HEK293 (cell line): ENCODE results near the gene STX3.

ENCODE experiments used
- CTCF ChIA-PET: fragments of 350-600 bp; formaldehyde crosslinking; extraction: SDS; loops from one replicate; lab custom pipeline; 2021; ENCODE audit warnings: antibody characterized with exemption; lab: Yijun Ruan, JAX
- POLR2A ChIA-PET: fragments of 300-600 bp; formaldehyde crosslinking; extraction: SDS; loops from one replicate; lab custom pipeline; 2020; ENCODE audit warnings: antibody characterized with exemption, inconsistent platforms; lab: Yijun Ruan, JAX
- H3K27ac ChIP-seq: fragments of 200-500 bp; sonication (Bioruptor generic); 2 replicates; pipeline ENCODE4 v1.5.1; 2014; ENCODE audit warnings: low read depth, low read length, control low read depth, inconsistent platforms; ENCODE audit errors: extremely low read depth
- H3K36me3 ChIP-seq, 2 experiments: fragments of 200-500 bp in 1 of 2; sonication (Bioruptor generic) in 1 of 2; 1 replicate in 1 of 2; 2 replicates in 1 of 2; pipeline ENCODE4 v1.5.1; 2014 to 2017; ENCODE audit warnings: inconsistent platforms in 2 of 2, low read length in 2 of 2; ENCODE audit not compliant: control insufficient read depth in 2 of 2, insufficient read depth in 1 of 2
- H3K4me1 ChIP-seq: fragments of 200-500 bp; sonication (Bioruptor generic); 2 replicates; pipeline ENCODE4 v1.5.1; 2014; ENCODE audit warnings: mild to moderate bottlenecking, low read length, inconsistent platforms; ENCODE audit not compliant: control insufficient read depth, insufficient read depth
- H3K4me3 ChIP-seq: 2 replicates; pipeline ENCODE4 v1.5.1; 2011; ENCODE audit warnings: low read depth, mild to moderate bottlenecking, control low read depth, low read length, moderate library complexity
- H3K9me3 ChIP-seq: fragments of 200-500 bp; sonication (Bioruptor generic); 2 replicates; pipeline ENCODE4 v1.5.1; 2014; ENCODE audit warnings: low read depth, low read length, inconsistent platforms; ENCODE audit not compliant: control insufficient read depth, insufficient read depth
- KLF9 ChIP-seq: fragments of 450-650 bp; formaldehyde crosslinking; IDR thresholded peaks from 2 replicates; pipeline ENCODE4 v1.5.1; 2016; ENCODE audit warnings: missing biosample characterization, missing genetic modification characterization, low read depth
- REST ChIP-seq: fragments of 450-650 bp; formaldehyde crosslinking; IDR thresholded peaks from 2 replicates; pipeline ENCODE4 v1.5.1; 2016; ENCODE audit warnings: missing biosample characterization, missing genetic modification characterization
- TSHZ1 ChIP-seq: fragments of 450-650 bp; formaldehyde crosslinking; IDR thresholded peaks from 2 replicates; pipeline ENCODE4 v1.5.1; 2016; ENCODE audit warnings: missing biosample characterization, missing genetic modification characterization, borderline replicate concordance
- ZBTB48 ChIP-seq: fragments of 450-650 bp; formaldehyde crosslinking; IDR thresholded peaks from 2 replicates; pipeline ENCODE4 v1.5.1; 2016; ENCODE audit warnings: missing biosample characterization, missing genetic modification characterization
- ZBTB7A ChIP-seq: fragments of 450-650 bp; formaldehyde crosslinking; IDR thresholded peaks from 2 replicates; pipeline ENCODE4 v1.5.1; 2016; ENCODE audit warnings: low read depth, missing biosample characterization, missing genetic modification characterization
- ZNF133 ChIP-seq: fragments of 450-650 bp; formaldehyde crosslinking; IDR thresholded peaks from 2 replicates; pipeline ENCODE4 v1.5.1; 2016; ENCODE audit warnings: missing biosample characterization, missing genetic modification characterization
- ZNF16 ChIP-seq: fragments of 450-650 bp; formaldehyde crosslinking; IDR thresholded peaks from 2 replicates; pipeline ENCODE4 v1.5.1; 2016; ENCODE audit warnings: low read depth, missing biosample characterization, missing genetic modification characterization
- ZNF335 ChIP-seq: fragments of 450-650 bp; formaldehyde crosslinking; conservative IDR thresholded peaks from 2 replicates; pipeline ENCODE4 v1.5.1; 2016; ENCODE audit warnings: missing biosample characterization, missing genetic modification characterization
- ZNF362 ChIP-seq: fragments of 450-650 bp; formaldehyde crosslinking; IDR thresholded peaks from 2 replicates; pipeline ENCODE4 v1.5.1; 2016; ENCODE audit warnings: missing biosample characterization, missing genetic modification characterization
- ZNF514 ChIP-seq: fragments of 450-650 bp; formaldehyde crosslinking; IDR thresholded peaks from 2 replicates; pipeline ENCODE4 v1.5.1; 2016; ENCODE audit warnings: missing biosample characterization, missing genetic modification characterization
- ZNF555 ChIP-seq: fragments of 450-650 bp; formaldehyde crosslinking; conservative IDR thresholded peaks from 2 replicates; pipeline ENCODE4 v1.5.1; 2017; ENCODE audit warnings: missing biosample characterization, mild to moderate bottlenecking, missing genetic modification characterization, inconsistent platforms
- ZNF560 ChIP-seq: fragments of 450-650 bp; formaldehyde crosslinking; IDR thresholded peaks from 2 replicates; pipeline ENCODE4 v1.5.1; 2017; ENCODE audit warnings: missing biosample characterization, missing genetic modification characterization, borderline replicate concordance
- ZNF610 ChIP-seq: fragments of 450-650 bp; formaldehyde crosslinking; IDR thresholded peaks from 2 replicates; pipeline ENCODE4 v1.5.1; 2016; ENCODE audit warnings: missing biosample characterization, missing genetic modification characterization, borderline replicate concordance
- ZNF791 ChIP-seq: fragments of 450-650 bp; formaldehyde crosslinking; IDR thresholded peaks from 2 replicates; pipeline ENCODE4 v1.5.1; 2016; ENCODE audit warnings: missing biosample characterization, missing genetic modification characterization
- ZSCAN30 ChIP-seq: fragments of 450-650 bp; IDR thresholded peaks from 2 replicates; pipeline ENCODE4 v1.5.1; 2018; ENCODE audit warnings: missing biosample characterization, mild to moderate bottlenecking, missing genetic modification characterization, moderate library complexity
- ZSCAN5A ChIP-seq: fragments of 450-650 bp; formaldehyde crosslinking; IDR thresholded peaks from 2 replicates; pipeline ENCODE4 v1.5.1; 2016; ENCODE audit warnings: missing biosample characterization, missing genetic modification characterization
- ZXDB ChIP-seq: fragments of 450-650 bp; formaldehyde crosslinking; IDR thresholded peaks from 2 replicates; pipeline ENCODE4 v1.5.1; 2016; ENCODE audit warnings: missing biosample characterization, missing genetic modification characterization
- TF ChIP-seq, protein P1 (sequence below): fragments of 450-650 bp; formaldehyde crosslinking; IDR thresholded peaks from 2 replicates; pipeline ENCODE4 v1.5.1; 2016; ENCODE audit warnings: missing biosample characterization, missing genetic modification characterization

STX3 gene

GRCh38 chr11:59810189-59810910 lies 55.2 kb downstream of the STX3 start, which contains the start of gene MRPL16 (continued):
- TF ChIP-seq ZNF362 (tag by site-specific recombination) (no peak), KLF9 (tag by site-specific recombination) (peak; percentile 66; the same call in 1 of the 2 replicates), TSHZ1 (tag by site-specific recombination) (no peak), ZBTB7A (tag by site-specific recombination) (no peak), ZNF555 (tag by site-specific recombination) (no peak), ZNF560 (tag by site-specific recombination) (no peak), ZSCAN30 (tag by site-specific recombination) (0 out of 2 replicates have a peak, but pooled peaks have one; percentile 36), REST (tag by site-specific recombination) (no peak), ZNF133 (tag by site-specific recombination) (no peak), ZSCAN5A (tag by site-specific recombination) (no peak), ZNF791 (tag by site-specific recombination) (no peak)
- TF ChIP-seq, protein P1, sequence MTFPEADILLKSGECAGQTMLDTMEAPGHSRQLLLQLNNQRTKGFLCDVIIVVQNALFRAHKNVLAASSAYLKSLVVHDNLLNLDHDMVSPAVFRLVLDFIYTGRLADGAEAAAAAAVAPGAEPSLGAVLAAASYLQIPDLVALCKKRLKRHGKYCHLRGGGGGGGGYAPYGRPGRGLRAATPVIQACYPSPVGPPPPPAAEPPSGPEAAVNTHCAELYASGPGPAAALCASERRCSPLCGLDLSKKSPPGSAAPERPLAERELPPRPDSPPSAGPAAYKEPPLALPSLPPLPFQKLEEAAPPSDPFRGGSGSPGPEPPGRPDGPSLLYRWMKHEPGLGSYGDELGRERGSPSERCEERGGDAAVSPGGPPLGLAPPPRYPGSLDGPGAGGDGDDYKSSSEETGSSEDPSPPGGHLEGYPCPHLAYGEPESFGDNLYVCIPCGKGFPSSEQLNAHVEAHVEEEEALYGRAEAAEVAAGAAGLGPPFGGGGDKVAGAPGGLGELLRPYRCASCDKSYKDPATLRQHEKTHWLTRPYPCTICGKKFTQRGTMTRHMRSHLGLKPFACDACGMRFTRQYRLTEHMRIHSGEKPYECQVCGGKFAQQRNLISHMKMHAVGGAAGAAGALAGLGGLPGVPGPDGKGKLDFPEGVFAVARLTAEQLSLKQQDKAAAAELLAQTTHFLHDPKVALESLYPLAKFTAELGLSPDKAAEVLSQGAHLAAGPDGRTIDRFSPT (tag by site-specific recombination), result no peak

DNA sequence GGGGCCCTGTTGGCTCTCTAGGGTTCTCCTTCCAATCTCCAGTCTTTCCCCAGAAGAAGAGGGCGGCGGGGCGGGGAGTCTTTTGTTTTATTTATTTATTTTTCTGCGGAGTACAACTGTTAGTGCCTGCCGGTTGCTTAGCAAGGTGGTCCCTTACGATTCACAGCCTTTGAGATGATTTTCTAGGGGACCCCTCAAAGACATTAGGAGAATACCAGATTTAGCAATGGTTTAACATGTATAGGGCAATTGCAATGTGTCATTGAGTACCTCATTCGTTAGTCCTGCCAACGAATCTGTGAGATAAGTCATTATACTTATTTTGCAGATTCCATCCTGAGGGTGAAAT lies 55.7 kb downstream of the STX3 start:
- H3K27ac ChIP-seq, result no peak overlapping the region
- H3K9me3 ChIP-seq, result no peaks in the 10 kb centered on the region
- ChIA-PET CTCF (interaction anchor here (0.9 to 4.0 kb wide), 2 partner anchors 9 to 57 kb away, joined by 3 to 27 read pairs; partner anchors contain the start of gene STX3), POLR2A (interaction anchor here (0.5 to 2.0 kb wide), 5 partner anchors 9 to 196 kb away, joined by 3 to 16 read pairs (median 4); partner anchors contain the start of genes OSBP, PATL1 and STX3)
- H3K4me3 ChIP-seq, result peak overlapping the region; percentile 100
- no peaks in the 10 kb centered on the region for H3K4me1 ChIP-seq
- peaks cover 4 to 29% of the 10 kb centered on the region in 2 experiments; a peak in 2 of 3 replicates for H3K36me3 ChIP-seq
- TF ChIP-seq ZNF514 (tag by site-specific recombination) (no peak), ZXDB (tag by site-specific recombination) (peak; percentile 6; the same call in 1 of the 2 replicates), ZNF610 (0 out of 2 replicates have a peak, but pooled peaks have one; percentile 0), ZNF335 (tag by site-specific recombination) (peak; percentile 52; the same call in 1 of the 2 replicates), ZBTB48 (tag by site-specific recombination) (peak; percentile 87), ZNF16 (tag by site-specific recombination) (no peak)
